Activated CD4-positive, alpha-beta T cell treated with anti-CD3 and anti-CD28 coated beads, Interleukin-2, Interleukin-6, amounts not matched to agents 100 ng/mL and 50 ng/mL, durations not matched to agents 16 hours and 8 hours (primary cell): ENCODE data around the gene PRCD.

Source experiments
- DNase-seq: peaks from one replicate; pipeline ENCODE4 v3.0.0-alpha.2; 2020

Gene PRCD

GRCh38 chr17:76575570-76575969, 35.7 kb downstream of the PRCD start:
- DNase-seq: no peak

GRCh38 chr17:76576189-76576588, 36.3 kb downstream of the PRCD start:
- DNase-seq: no peak

GRCh38 chr17:76577876-76578275, 38.0 kb downstream of the PRCD start:
- DNase-seq: no peak

- DNase-seq: no peak
Measured at GRCh38 chr17:76578376-76578775, 38.5 kb downstream of the PRCD start.

GRCh38 chr17:76579281-76579680, 39.4 kb downstream of the PRCD start:
- no peak for DNase-seq

- DNase-seq: no peak
Measured at GRCh38 chr17:76581515-76581914, 41.7 kb downstream of the PRCD start.

GRCh38 chr17:76582660-76583059, 42.8 kb downstream of the PRCD start:
- DNase-seq: no peak

GRCh38 chr17:76584427-76585032, 44.7 kb downstream of the PRCD start:
- DNase-seq: no peak

- no peak for DNase-seq
Measured at GRCh38 chr17:76585033-76585648, 45.3 kb downstream of the PRCD start.

- DNase-seq: peak; percentile 42
Measured at GRCh38 chr17:76585649-76586593, 46.1 kb downstream of the PRCD start, which contains the start of gene ST6GALNAC2. Gene ST6GALNAC2 (minus strand): TSS chr17:76585860. CDS start chr17:76585808, 52 bp downstream.

GRCh38 chr17:76586741-76587487, 47.1 kb downstream of the PRCD start:
- no peak for DNase-seq

GRCh38 chr17:76588182-76588581, 48.3 kb downstream of the PRCD start:
- DNase-seq: no peak

GRCh38 chr17:76593384-76593826, 53.6 kb downstream of the PRCD start:
- DNase-seq: no peak

- no peak for DNase-seq
Measured at GRCh38 chr17:76593959-76594358, 54.1 kb downstream of the PRCD start.

- no peak for DNase-seq
Measured at GRCh38 chr17:76594690-76595089, 54.8 kb downstream of the PRCD start.
